HS-5 (cell line): ENCODE data around the gene DPEP2NB.
A peak's percentile ranks its signal among the peaks of the same experiment; 100 is the strongest.
"Not testable (repeated sequence)": the region's sequence is repeated elsewhere in the genome, so short reads cannot be mapped to it uniquely, and the experiment has no call there.

Experiments
- DNase-seq: peaks from one replicate; pipeline ENCODE4 v3.0.0-alpha.2; 2012; ENCODE audit warnings: low read depth

DPEP2NB gene

DNA sequence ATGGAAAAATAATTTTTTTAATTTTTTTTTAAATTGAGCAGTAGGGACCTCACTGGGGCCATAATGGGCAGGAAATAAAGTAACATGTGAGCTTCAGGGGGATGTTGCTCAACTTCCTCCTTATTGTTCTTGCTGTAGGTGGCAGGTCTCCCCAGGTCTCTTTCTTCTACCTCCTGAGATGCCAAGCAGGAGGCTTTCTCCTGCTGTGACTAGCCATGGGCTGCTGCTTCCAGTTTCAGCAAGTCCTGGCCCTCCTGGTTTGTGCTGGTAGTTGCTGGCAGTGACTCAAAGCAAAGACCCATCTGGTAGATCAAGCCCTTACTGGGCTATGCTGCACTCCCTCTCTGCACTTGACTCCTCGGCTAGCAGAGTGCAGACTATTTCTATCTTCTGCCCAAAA lies 2.3 kb downstream of the DPEP2NB start:
- no peak for DNase-seq

DNA sequence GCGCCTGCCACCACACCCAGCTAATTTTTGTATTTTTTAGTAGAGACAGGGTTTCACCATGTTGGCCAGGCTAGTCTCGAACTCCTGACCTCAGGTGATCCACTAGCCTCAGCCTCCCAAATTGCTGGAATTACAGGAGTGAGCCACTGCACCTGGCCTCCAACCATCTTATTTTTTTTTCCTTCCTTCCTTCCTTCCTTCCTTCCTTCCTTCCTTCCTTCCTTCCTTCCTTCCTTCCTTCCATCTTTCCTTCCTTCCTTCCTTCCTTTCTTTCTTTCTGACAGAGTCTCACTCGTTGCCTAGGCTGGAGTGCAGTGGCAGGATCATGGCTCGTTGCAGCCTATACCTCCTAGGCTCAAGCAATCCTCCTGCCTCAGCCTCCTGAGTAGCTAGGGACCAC lies 5.8 kb downstream of the DPEP2NB start:
- not testable (repeated sequence) for DNase-seq

DNA sequence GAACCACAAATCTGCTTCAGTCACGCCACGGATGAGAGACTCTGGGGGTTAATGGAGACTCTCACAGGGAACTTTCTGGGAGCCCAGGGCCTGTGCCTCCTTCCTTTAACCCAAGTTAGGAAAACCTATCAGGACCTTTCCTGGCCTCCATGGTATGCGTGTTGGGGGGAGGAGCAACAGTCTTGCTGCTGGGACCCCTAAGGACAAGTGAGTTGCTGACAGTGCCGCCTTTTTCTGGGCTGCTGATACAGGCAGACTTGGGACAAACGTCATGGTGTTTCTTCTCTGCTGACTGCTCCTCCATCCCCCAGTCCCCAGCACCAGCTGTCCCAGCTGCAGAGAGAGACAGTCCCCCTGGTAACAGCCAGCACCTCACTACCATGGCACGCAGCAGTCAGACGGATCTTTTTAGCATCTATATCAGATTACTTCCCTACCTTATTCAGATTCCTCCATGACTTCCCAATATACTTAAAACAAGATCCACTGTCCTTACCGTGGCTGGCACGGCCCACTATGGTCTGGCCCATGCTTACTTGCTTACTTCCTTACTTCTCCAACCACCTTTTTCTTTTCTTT lies 6.5 kb downstream of the DPEP2NB start:
- DNase-seq, result no peak

DNA sequence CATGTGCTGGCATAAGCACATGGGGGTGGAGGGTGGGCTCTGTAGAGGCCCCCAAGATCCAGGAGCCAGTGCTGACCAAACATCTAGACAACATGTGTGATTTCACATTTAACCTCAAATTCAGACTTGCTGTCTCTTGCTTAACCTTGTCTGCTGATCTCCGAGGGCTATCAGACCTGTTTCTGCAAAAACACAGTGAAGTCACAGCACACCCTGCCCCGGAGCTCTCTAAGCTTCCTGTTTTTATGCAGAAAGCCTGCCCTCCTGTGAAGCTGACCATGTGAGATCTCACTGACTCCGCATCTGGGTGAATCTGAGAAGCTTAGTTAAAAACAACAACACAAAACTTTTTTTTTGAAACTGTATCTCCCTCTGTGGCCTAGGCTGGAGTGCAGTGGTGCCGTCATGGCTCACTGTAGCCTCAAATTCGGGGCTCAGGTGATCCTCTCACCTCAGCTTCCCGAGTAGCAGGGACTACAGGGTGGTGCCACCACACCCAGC lies 9.9 kb downstream of the DPEP2NB start:
- DNase-seq, result no peak

DNA sequence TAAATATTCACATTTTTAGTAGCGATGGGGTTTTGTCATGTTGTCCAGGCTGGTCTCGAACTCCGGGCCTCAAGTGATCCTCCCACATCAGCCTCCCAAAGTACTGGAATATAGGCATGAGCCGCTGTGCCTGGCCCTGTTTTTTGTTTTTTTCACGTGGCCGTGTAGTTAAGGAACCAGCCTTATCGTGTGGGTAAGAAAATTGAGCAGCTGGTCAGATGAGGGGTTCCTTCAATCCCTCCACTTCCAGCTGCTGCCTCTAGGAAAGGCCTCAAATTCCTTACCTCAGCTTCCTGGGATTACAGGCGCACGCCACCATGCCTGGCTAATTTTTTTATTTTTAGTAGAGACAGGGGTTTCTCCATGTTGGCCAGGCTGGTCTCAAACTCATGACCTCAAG lies 10.5 kb downstream of the DPEP2NB start:
- DNase-seq, result no peak

DNA sequence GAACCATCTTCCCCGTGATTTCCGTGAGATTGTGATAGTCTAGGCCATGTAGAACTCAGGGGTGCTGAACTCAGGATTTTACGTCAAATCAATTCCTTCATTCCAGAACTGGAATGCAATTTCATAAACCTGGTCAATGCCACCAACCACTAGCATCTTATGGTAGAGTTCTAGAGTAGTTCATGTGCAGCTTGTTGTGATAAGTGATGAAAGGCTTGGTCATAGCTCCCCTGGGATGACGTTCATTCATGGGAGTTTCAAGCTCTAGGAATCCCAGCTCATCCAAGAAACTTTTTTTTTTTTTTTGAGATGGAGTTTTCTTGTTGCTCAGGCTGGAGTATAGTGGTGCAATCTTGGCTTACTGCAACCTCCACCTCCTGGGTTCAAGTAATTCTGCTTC lies 12.7 kb downstream of the DPEP2NB start:
- peak; percentile 22 for DNase-seq

DNA sequence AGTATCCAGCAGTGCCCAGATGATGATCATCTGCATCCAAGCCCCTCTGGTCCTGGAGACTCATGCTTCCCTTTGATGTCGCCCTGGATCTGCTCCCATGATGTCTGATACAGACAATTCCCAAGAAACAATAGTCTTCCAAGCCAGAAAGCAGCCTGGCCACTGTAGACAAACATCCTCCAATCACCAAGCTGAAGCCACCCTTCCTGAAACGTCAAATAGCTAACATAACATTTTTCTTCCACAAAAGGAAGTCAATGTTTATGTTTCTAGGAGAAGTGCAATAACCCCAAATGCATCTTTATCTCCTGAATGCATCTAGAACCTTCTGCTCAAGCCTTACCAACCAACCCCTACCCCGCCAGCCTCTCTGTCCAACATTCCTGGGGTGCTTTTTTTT lies 15.3 kb downstream of the DPEP2NB start:
- no peak for DNase-seq

DNA sequence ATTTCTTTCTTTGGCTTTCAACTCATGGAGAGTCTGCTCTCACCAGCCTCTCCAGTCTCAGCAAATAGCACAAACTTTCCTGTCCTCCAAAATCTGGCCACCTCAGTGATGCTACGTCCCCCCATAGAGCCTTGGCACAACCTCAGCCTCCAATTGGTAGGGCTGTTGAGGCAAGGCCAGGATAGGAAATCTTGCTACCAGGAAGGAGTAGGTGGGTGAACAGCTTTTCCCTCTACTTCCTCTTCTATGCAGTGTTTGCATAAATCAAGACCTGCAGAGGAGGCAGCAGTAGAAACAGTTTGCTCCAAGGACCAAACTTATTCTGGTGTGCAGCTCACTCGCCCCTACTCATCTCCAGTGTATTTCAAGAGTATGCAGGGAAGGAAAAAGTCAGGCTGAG lies 15.7 kb downstream of the DPEP2NB start:
- DNase-seq, result no peak

DNA sequence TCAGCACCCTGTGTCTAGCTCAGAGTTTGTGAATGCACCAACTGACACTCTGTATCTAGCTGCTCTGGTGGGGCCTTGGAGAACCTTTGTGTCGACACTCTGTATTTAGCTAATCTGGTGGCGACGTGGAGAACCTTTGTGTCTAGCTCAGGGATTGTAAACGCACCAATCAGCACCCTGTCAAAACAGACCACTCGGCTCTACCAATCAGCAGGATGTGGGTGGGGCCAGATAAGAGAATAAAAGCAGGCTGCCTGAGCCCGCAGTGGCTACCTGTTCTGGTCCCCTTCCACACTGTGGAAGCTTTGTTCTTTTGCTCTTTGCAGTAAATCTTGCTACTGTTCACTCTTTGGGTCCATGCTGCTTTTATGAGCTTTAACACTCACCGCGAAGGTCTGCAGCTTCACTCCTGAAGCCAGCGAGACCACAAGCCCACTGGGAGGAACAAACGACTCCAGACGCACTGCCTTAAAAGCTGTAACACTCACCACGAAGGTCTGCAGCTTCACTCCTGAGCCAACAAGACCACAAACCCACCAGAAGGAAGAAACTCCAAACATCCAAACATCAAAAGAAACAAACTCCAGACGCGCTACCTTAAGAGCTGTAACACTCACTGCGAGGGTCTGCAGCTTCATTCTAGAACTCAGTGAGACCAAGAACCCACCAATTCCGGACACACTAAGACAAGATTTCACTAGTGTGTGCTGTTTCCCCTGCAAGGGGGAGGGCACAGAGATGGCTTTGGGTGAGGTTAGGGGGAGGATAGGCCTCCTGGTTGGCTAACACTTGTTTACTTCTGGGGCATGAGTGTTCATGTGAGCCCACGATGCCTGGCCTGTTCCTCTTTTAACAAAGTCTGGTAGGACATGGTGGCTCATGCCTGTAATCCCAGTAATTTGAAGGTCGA lies 16.7 kb downstream of the DPEP2NB start, which contains the start of gene DPEP2:
Gene DPEP2, minus strand, starts transcription at position 706 of the 910 bp plus-strand sequence. CDS start 6,272 bp downstream, outside the sequence.
- not testable (repeated sequence) for DNase-seq

DNA sequence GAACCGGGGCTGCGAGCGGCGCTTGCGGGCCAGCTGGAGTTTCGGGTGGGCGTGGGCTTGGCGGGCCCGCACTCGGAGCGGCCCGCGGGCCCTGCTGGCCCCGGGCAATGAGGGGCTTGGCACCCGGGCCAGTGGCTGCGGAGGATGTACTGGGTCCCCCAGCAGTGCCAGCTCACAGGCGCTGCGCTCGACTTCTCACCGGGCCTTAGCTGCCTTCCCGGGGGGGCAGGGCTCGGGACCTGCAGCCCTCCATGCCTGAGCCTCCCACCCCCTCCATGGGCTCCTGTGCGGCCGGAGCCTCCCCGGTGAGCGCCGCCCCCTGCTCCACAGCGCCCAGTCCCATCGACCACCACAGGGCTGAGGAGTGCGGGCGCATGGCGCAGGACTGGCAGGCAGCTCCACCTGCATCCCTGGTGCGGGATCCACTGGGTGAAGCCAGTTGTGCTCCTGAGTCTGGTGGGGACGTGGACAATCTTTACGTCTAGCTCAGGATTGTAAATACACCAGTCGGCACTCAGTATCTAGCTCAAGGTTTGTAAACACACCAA lies 17.4 kb downstream of the DPEP2NB start:
- not testable (repeated sequence) for DNase-seq

DNA sequence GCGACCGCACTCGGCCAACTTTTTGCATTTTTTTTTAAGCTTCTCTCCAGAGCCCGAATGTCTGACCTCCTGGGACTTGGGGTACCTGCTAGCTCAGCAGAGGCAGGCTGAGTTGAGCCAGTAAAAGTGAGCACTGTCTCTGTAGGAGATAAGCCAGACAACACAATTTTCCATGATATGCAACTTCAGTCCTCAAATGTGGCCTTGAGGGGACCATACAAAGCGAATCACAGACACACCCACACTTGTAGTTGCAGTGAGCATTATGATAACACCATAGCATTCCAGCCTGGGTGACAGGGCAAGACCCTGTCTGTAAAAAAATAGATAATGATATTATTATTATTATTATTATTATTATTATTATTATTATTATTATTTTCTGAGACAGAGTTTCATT lies 19.0 kb downstream of the DPEP2NB start:
- DNase-seq, result no peak

DNA sequence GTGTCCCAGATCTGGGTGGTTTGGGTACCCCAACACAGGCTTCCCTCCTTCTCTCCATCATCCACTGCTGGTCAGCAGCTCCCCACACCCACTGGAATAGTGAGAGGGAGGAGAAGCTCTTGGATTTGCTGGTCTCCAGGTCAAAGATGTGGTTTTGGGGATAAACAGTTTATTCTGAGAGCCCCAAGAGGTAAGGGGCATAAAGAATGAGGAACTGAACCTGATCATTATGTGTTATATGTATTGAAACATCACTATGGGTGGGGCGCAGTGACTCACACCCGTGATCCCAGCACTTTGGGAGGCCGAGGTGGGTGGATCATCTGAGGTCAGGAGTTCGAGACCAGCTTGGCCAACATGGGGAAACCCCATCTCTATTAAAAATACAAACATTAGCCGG lies 20.3 kb downstream of the DPEP2NB start:
- DNase-seq, result peak; percentile 6

DNA sequence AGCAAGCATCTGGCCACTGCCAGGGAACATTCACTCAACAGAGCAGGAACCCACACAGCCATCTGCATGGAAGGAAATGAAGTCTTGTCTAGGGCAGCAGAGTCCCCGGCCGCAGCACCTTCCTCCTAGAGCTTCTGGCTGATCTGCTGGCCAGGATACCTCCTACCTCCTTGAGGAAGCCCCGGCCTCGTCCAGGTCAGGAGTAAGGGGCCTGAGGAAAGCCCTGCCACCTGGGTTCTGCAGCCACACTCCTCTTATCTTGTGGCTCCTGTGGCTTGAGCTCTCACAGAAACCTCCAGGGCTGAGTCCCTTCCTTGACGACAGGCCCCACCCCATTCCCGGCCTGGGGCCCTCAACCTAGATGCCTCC lies 21.7 kb downstream of the DPEP2NB start:
- not testable (repeated sequence) for DNase-seq

DNA sequence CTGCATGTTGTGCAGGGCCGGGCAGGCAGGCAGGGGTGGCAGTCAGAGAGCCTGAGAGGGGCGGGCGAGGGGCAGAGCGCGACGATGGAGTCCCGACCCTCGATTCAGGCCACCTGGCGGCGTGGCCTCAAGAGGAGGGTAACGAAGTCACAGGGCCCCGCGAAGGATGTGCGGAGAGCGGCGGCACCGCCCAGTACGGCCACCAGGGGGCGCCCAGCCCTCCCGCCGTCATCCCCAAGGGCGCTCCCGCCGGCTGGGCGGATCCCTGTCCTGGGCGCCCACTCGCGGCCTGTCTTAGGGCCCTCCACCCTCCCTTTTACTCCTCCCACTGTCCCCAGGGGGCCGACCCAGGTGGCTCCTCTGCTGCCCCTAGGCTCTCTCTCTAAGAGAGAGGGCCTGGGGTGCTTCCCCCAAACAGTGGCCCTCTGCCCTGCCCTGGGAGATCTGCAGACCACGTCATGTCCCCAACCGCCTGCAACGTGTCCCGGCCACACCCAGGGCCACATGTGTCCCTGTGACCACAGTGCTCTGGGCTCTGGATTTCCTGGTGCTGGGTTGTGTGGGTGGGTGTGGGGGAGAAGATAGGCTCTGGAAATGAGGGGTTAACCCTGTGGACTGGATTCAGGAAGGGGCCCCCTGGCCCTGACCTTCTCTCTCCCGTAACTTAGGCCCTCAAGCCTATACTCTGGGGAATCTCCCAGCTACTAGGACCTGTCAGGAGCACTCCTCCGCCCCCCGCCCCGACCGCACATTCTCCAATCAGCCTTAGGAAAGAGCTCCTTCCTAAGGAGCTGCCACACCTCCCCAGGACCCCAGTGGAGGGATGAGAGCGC lies 22.3 kb downstream of the DPEP2NB start:
- DNase-seq, result no peak

DNA sequence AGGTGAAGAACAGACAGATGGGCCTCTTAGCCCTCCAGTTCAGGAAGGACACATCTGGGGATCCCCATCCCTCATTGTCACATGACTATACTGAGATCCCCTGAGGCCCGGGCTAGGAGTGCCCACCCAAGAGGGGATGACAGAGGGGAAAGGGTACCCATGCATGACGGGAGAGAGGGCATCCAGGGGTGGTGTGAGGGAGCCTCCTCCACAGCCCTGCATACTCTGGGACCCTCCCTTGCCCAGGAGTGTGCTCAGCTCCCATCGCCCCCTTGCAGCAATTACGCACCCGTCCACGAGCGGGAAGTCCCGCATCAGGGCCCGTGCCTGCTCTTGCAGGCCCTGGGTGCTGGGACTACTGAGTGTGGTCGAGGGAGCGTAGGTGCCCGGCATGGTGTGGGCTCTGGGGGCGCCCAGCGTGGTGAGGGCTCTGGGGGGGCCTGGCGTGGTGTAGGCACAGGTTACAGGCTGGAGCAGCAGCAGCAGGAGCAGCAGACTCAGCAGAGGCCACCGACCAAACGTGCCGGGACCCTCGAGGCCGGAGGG lies 23.0 kb downstream of the DPEP2NB start:
- no peak for DNase-seq

DNA sequence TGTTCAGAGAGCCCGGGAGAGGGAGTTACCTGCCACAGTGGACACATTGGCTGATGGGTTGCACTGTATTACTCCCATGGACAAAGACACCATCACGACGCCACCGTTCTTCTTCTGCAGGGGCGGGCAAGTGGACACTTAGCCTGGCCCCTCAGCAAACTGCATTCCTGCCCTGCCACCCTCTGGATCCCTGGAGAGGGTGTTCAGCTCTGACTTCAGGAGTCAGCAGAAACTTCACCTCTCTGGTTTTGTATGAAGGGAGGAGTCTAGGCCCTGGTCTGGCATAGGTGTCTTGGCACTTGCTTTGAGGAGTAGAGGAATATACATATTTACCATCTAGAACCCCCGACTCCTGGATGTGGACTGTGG lies 25.7 kb downstream of the DPEP2NB start:
- DNase-seq, result no peak

DNA sequence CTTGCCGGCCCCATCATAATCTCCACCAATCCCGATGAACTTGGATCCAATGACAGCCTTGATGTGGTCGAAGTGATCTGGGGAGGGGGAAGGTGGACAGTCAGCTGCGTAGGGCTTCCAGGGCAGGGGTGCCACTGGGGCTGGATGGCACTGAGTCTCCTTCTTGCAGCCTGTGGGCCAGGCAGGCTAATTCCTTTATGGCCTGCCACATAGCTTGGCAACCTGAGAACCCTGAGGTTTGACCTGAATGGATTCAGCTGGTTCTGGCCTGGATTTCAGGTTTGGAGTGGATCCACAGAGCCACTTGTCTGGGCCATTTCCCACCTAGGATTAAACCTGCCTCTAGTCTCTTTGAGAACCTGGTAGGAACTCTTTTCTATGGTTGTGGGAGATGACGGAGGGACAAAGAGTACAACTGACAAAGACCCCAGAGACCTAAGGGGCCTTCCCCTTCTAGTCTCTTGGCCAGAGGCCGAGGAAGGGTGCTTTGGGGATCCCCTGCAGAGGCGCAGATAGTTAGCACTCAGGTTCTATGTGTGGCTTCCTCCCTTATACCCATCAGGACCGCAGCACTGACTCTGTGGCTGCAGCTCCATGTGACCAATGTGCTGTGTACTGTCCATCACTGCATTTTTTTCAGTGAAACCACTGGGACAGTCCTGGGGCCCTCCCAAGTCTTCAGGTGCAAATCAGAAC lies 26.2 kb downstream of the DPEP2NB start:
- no peak for DNase-seq

DNA sequence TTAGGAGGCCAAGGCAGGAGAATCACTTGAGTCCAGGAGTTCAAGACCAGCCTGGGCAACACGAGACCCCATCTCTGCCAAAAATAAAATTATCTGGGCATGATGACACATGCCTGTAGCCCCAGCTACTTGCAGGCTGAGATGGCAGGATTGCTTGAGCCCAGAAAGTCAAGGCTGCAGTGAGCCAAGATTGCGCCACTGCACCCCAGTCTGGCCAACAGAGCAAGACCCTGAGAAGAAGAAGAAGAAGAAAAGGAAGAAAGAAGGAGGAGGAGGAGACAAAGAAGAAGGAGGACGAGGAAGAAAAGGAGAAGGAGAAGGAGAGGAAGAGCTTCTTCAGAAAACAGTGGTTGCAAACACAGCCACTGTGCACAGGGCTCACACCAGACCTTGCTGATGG lies 27.0 kb downstream of the DPEP2NB start:
- DNase-seq, result no peak

DNA sequence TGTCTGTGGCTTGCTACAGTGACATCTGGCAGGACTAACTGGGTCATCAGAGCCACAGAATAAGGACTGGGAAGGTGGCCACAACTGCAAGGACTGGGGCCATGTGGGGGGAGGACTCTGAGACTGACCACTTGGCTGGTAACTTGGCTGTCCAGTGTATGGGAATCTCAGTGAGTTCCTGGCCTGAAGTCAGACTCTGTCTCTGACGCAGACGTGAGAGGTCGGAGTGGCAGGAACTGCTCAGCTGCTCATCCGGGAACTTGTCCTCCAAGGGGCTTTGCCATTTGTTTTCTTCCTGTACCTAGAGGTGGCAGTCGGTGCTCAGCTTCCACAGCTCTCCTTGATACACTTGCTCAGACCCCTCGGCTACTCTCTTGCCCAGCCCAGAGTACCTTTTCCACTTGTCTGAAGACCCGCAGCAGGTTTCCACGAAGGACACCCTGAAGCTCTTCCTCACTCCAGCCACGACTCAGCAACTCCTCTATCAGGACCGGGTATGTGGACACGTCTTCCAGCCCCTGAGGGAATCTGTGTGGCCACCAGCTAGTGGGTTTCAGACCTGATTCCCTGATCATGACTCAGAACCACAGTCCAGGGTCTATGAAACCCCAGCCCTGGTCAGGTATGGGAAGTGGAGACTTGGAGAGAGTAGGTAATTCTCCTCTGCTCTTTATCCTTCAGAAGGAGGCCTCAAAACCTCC lies 28.1 kb downstream of the DPEP2NB start:
- DNase-seq, result no peak

DNA sequence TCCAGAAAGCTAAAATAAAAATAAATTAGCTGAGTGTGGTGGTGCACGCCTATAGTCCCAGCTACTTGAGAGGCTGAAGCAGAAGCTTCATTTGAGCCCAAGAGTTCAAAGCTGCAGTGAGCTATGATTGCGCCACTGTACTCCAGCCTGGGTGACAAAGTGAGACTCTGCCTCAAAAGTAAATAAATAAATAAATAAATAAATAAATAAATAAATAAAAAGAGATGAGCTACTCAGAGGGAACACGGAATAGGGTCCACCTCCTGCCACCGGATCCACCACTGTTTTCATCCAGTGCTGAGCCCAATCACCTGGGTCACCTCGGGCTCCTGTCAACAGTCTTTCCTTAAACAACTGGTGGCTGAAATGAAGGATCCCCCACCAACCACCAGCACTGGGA lies 28.8 kb downstream of the DPEP2NB start:
- DNase-seq, result no peak
